ENCODE measurements around the gene SEC23IP.
A peak's percentile ranks its signal among the peaks of the same experiment; 100 is the strongest.

Gene SEC23IP

DNA sequence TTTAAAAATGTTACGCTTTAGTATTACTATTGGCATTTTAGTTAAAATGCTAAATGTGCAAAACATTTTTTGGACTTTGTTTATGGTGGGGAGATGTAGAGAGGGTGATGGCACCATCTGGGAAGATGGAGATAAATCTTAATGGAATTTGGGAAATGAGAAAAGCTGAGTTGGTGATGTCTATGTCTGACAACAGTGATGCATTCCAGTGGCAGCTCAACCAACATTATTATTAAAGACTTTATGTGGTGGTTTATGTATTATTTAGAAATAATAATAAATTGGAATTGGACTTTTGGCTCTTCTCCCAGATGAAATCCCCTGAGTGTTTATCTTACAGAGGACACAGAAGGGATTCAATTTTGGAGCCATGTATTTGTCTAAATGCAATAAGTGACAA is 77.6 kb downstream of the SEC23IP start:
- WGBS (ENCODE audit: extremely low coverage, insufficient coverage, insufficient read length): 100% methylated on average over 1 of the region's 1 CpG
- H3K18ac ChIP-seq (ENCODE audit: low read length): no peak overlapping the region

GRCh38 chr10:119970963-119971362 is 78.4 kb downstream of the SEC23IP start:
- Histone ChIP-seq H3K4me3 (ENCODE audit: low read depth, low read length) (no peak overlapping the region), H2BK5ac (ENCODE audit: low read depth, low read length, poor library complexity) (no peak overlapping the region), H3K36me3 (ENCODE audit: control insufficient read depth in 1 of 2, insufficient read depth in 2 of 2, low read length in 2 of 2) (no peaks in the 10 kb centered on the region), H3K9me3 (ENCODE audit: insufficient read depth, low read depth, low read length) (no peaks in the 10 kb centered on the region), H3K9ac (ENCODE audit: low read length) (no peak overlapping the region), H2BK12ac (ENCODE audit: low read length) (no peak overlapping the region), H3K14ac (ENCODE audit: low read length) (no peak overlapping the region), H3K4ac (ENCODE audit: low read depth, low read length) (no peak overlapping the region), H2AFZ (ENCODE audit: insufficient read depth, low read length, poor library complexity) (no peak overlapping the region), H4K12ac (ENCODE audit: low read depth, low read length) (no peak overlapping the region), H3K79me2 (ENCODE audit: control insufficient read depth, insufficient read depth, low read length, poor library complexity) (no peaks in the 10 kb centered on the region), H4K8ac (ENCODE audit: low read depth, low read length) (no peak overlapping the region), H3K27ac (ENCODE audit: low read depth, low read length) (no peak overlapping the region), H3K79me1 (ENCODE audit: low read length) (no peaks in the 10 kb centered on the region), H2BK120ac (ENCODE audit: insufficient read depth, low read length, poor library complexity) (no peak overlapping the region), H3K27me3 (ENCODE audit: insufficient read depth, low read length) (no peaks in the 10 kb centered on the region), H2AK5ac (ENCODE audit: low read length) (no peak overlapping the region), H3K18ac (ENCODE audit: low read length) (no peak overlapping the region), H3K23ac (ENCODE audit: low read length) (no peak overlapping the region), H3K4me2 (ENCODE audit: low read length) (no peak overlapping the region), H3K4me1 (ENCODE audit: control insufficient read depth in 1 of 2, insufficient read depth in 2 of 2, low read length in 2 of 2) (no peaks in the 10 kb centered on the region), H4K91ac (ENCODE audit: low read depth, low read length) (no peak overlapping the region)
- no peak for DNase-seq
- WGBS (ENCODE audit: extremely low coverage, insufficient coverage, insufficient read length): no CpG with 5 or more reads among the region's 1 CpG

More for the DNA sequence above, 77.6 kb downstream of the SEC23IP start:
- no peak overlapping the region for H2AFZ ChIP-seq (ENCODE audit: insufficient read depth, low read length, poor library complexity)
- H4K12ac ChIP-seq (ENCODE audit: low read depth, low read length): no peak overlapping the region
- no peaks in the 10 kb centered on the region for H3K4me1 ChIP-seq (ENCODE audit: control insufficient read depth in 1 of 2, insufficient read depth in 2 of 2, low read length in 2 of 2)
- no peak overlapping the region for H3K4ac ChIP-seq (ENCODE audit: low read depth, low read length)
- H3K9ac ChIP-seq (ENCODE audit: low read length): no peak overlapping the region
- no peaks in the 10 kb centered on the region for H3K9me3 ChIP-seq (ENCODE audit: insufficient read depth, low read depth, low read length)
- DNase-seq: peak in 1 of 2 donors; percentile 63
- H3K79me1 ChIP-seq (ENCODE audit: low read length): no peaks in the 10 kb centered on the region
- H3K23ac ChIP-seq (ENCODE audit: low read length): no peak overlapping the region
- no peak overlapping the region for H4K8ac ChIP-seq (ENCODE audit: low read depth, low read length)
- H3K4me2 ChIP-seq (ENCODE audit: low read length): no peak overlapping the region
- H3K79me2 ChIP-seq (ENCODE audit: control insufficient read depth, insufficient read depth, low read length, poor library complexity): no peaks in the 10 kb centered on the region
- H3K14ac ChIP-seq (ENCODE audit: low read length): no peak overlapping the region
- no peak overlapping the region for H3K4me3 ChIP-seq (ENCODE audit: low read depth, low read length)
- no peaks in the 10 kb centered on the region for H3K36me3 ChIP-seq (ENCODE audit: control insufficient read depth in 1 of 2, insufficient read depth in 2 of 2, low read length in 2 of 2)
- H2BK12ac ChIP-seq (ENCODE audit: low read length): no peak overlapping the region
- no peak overlapping the region for H2AK5ac ChIP-seq (ENCODE audit: low read length)
- no peak overlapping the region for H2BK5ac ChIP-seq (ENCODE audit: low read depth, low read length, poor library complexity)
- no peak overlapping the region for H4K91ac ChIP-seq (ENCODE audit: low read depth, low read length)
- no peaks in the 10 kb centered on the region for H3K27me3 ChIP-seq (ENCODE audit: insufficient read depth, low read length)
- no peak overlapping the region for H2BK120ac ChIP-seq (ENCODE audit: insufficient read depth, low read length, poor library complexity)
- no peak overlapping the region for H3K27ac ChIP-seq (ENCODE audit: low read depth, low read length)

DNA sequence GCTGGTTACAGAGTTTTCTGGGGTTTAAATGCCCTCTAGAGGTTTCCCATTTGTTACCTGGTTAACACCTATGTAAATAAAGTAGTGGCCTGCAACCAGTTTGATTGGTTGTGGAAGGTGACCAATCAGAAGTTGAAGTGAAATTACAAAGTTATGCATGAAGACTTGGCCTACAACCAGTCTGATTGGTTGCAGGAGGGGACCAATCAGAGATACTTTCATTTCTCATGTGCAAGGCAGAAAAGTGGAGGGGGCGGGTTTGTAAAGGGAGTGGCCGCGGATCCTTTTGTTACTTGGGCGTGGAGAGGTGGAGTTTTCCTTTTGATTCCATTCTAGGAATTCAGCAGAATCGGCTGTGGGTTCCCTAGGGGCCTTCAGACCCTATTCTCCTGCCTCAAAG is 80.8 kb downstream of the SEC23IP start:
- Histone ChIP-seq H3K4ac (ENCODE audit: low read depth, low read length) (no peak overlapping the region), H3K27me3 (ENCODE audit: insufficient read depth, low read length) (no peaks in the 10 kb centered on the region), H3K4me3 (ENCODE audit: low read depth, low read length) (no peak overlapping the region), H3K18ac (ENCODE audit: low read length) (no peak overlapping the region), H3K36me3 (ENCODE audit: control insufficient read depth in 1 of 2, insufficient read depth in 2 of 2, low read length in 2 of 2) (no peaks in the 10 kb centered on the region), H3K79me2 (ENCODE audit: control insufficient read depth, insufficient read depth, low read length, poor library complexity) (no peaks in the 10 kb centered on the region), H3K4me1 (ENCODE audit: control insufficient read depth in 1 of 2, insufficient read depth in 2 of 2, low read length in 2 of 2) (no peaks in the 10 kb centered on the region), H3K27ac (ENCODE audit: low read depth, low read length) (no peak overlapping the region), H4K8ac (ENCODE audit: low read depth, low read length) (no peak overlapping the region), H3K4me2 (ENCODE audit: low read length) (no peak overlapping the region), H2BK5ac (ENCODE audit: low read depth, low read length, poor library complexity) (no peak overlapping the region), H3K79me1 (ENCODE audit: low read length) (no peaks in the 10 kb centered on the region), H4K12ac (ENCODE audit: low read depth, low read length) (no peak overlapping the region), H3K14ac (ENCODE audit: low read length) (no peak overlapping the region), H4K91ac (ENCODE audit: low read depth, low read length) (no peak overlapping the region), H2BK12ac (ENCODE audit: low read length) (no peak overlapping the region), H2AFZ (ENCODE audit: insufficient read depth, low read length, poor library complexity) (no peak overlapping the region), H3K9ac (ENCODE audit: low read length) (no peak overlapping the region), H3K23ac (ENCODE audit: low read length) (no peak overlapping the region), H2BK120ac (ENCODE audit: insufficient read depth, low read length, poor library complexity) (no peak overlapping the region), H3K9me3 (ENCODE audit: insufficient read depth, low read depth, low read length) (no peaks in the 10 kb centered on the region), H2AK5ac (ENCODE audit: low read length) (no peak overlapping the region)
- WGBS (ENCODE audit: extremely low coverage, insufficient coverage, insufficient read length): no CpG with 5 or more reads among the region's 5 CpGs
- DNase-seq: peak in 1 of 2 donors; percentile 60

- Histone ChIP-seq H3K27me3 (ENCODE audit: insufficient read depth, low read length) (no peaks in the 10 kb centered on the region), H2AK5ac (ENCODE audit: low read length) (no peak overlapping the region)
These were observed 83.9 kb downstream of the SEC23IP start for GRCh38 chr10:119976421-119976820.

More at GRCh38 chr10:119976421-119976820, 83.9 kb downstream of the SEC23IP start:
- WGBS (ENCODE audit: extremely low coverage, insufficient coverage, insufficient read length): no CpG with 5 or more reads among the region's 3 CpGs
- no peak overlapping the region for H4K8ac ChIP-seq (ENCODE audit: low read depth, low read length)
- no peak overlapping the region for H3K23ac ChIP-seq (ENCODE audit: low read length)
- H3K9me3 ChIP-seq (ENCODE audit: insufficient read depth, low read depth, low read length): no peaks in the 10 kb centered on the region
- no peak overlapping the region for H3K14ac ChIP-seq (ENCODE audit: low read length)
- peaks cover 0 to 2% of the 10 kb centered on the region in 2 experiments for H3K4me1 ChIP-seq (ENCODE audit: control insufficient read depth in 1 of 2, insufficient read depth in 2 of 2, low read length in 2 of 2)
- H3K27ac ChIP-seq (ENCODE audit: low read depth, low read length): no peak overlapping the region
- H2BK12ac ChIP-seq (ENCODE audit: low read length): no peak overlapping the region
- no peaks in the 10 kb centered on the region for H3K36me3 ChIP-seq (ENCODE audit: control insufficient read depth in 1 of 2, insufficient read depth in 2 of 2, low read length in 2 of 2)
- H2BK5ac ChIP-seq (ENCODE audit: low read depth, low read length, poor library complexity): no peak overlapping the region
- no peak overlapping the region for H3K18ac ChIP-seq (ENCODE audit: low read length)
- no peak overlapping the region for H3K4me2 ChIP-seq (ENCODE audit: low read length)
- H2AFZ ChIP-seq (ENCODE audit: insufficient read depth, low read length, poor library complexity): no peak overlapping the region
- DNase-seq: no peak
- H3K79me2 ChIP-seq (ENCODE audit: control insufficient read depth, insufficient read depth, low read length, poor library complexity): no peaks in the 10 kb centered on the region
- H3K4ac ChIP-seq (ENCODE audit: low read depth, low read length): no peak overlapping the region
- H3K4me3 ChIP-seq (ENCODE audit: low read depth, low read length): no peak overlapping the region
- H3K9ac ChIP-seq (ENCODE audit: low read length): no peak overlapping the region
- H4K12ac ChIP-seq (ENCODE audit: low read depth, low read length): no peak overlapping the region
- H4K91ac ChIP-seq (ENCODE audit: low read depth, low read length): no peak overlapping the region
- no peaks in the 10 kb centered on the region for H3K79me1 ChIP-seq (ENCODE audit: low read length)
- H2BK120ac ChIP-seq (ENCODE audit: insufficient read depth, low read length, poor library complexity): no peak overlapping the region

Measured in trophoblast cell (in vitro differentiated cells and primary cell).